Measurements from ENCODE around the gene UFC1.

DNA sequence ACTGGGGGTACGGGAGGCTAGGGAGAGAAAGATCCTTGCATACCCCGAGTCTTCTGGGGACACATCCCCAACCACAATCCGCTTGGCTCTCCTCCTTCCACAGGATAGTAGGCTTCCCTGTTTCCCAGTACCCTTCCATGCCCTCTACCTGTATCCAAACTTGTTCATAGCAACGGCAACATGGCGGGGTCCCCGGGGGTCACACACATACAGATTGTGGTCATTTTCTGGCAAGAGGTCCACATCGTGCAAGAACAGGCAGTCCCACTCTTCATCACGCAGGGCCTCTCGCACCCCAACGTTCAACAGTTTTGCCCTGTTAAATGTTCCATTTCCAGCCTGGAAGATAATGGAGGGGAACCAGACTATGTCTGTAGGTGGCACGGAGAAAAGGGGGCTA is 19.9 kb downstream of the UFC1 start:
- TF ChIP-seq, protein P1, sequence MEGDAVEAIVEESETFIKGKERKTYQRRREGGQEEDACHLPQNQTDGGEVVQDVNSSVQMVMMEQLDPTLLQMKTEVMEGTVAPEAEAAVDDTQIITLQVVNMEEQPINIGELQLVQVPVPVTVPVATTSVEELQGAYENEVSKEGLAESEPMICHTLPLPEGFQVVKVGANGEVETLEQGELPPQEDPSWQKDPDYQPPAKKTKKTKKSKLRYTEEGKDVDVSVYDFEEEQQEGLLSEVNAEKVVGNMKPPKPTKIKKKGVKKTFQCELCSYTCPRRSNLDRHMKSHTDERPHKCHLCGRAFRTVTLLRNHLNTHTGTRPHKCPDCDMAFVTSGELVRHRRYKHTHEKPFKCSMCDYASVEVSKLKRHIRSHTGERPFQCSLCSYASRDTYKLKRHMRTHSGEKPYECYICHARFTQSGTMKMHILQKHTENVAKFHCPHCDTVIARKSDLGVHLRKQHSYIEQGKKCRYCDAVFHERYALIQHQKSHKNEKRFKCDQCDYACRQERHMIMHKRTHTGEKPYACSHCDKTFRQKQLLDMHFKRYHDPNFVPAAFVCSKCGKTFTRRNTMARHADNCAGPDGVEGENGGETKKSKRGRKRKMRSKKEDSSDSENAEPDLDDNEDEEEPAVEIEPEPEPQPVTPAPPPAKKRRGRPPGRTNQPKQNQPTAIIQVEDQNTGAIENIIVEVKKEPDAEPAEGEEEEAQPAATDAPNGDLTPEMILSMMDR (IDR thresholded peaks at IDR 0.05): no peak
- TF ChIP-seq POLR2A (IDR thresholded peaks at IDR 0.05): no peak

Measured in tibial nerve (tissue), 3 donors.